GM23338 (cell line): ENCODE data around the gene SH3PXD2B. TPM values are rescaled to one million over a fixed set of nuclear protein-coding genes. Genes with fewer than 3 reads are reported as not detected.

ENCODE experiments used
- ATAC-seq: fragments of 200-7000 bp; cut with Tn5 transposase; 3 replicates; pipeline ENCODE4 v1.9.1; 2020
- DNase-seq: peaks from one replicate; pipeline ENCODE4 v3.0.0-alpha.2; 2015; ENCODE audit warnings: low spot score
- H2AFZ ChIP-seq: fragments of 200-600 bp; sonication (generic); 2 replicates; pipeline ENCODE4 v1.8.0; 2016; ENCODE audit warnings: antibody characterized with exemption, mild to moderate bottlenecking, moderate library complexity
- H3F3A ChIP-seq: fragments of 200-600 bp; sonication (generic); replicated peaks from 2 replicates; pipeline ENCODE4 v1.8.0; 2017; ENCODE audit warnings: antibody characterized with exemption, mixed run types, low read depth
- H3K27ac ChIP-seq: fragments of 200-600 bp; sonication (generic); 2 replicates; pipeline ENCODE4 v1.6.1; 2016; ENCODE audit warnings: low read depth
- H3K27me3 ChIP-seq: fragments of 200-600 bp; sonication (generic); 2 replicates; pipeline ENCODE4 v1.8.0; 2016; ENCODE audit warnings: mild to moderate bottlenecking, mixed run types, moderate library complexity; ENCODE audit not compliant: insufficient read depth
- H3K36me3 ChIP-seq: fragments of 200-600 bp; sonication (generic); 2 replicates; pipeline ENCODE4 v1.8.0; 2016; ENCODE audit warnings: mild to moderate bottlenecking; ENCODE audit not compliant: insufficient read depth
- H3K4me1 ChIP-seq: fragments of 200-600 bp; sonication (generic); 2 replicates; pipeline ENCODE4 v1.8.0; 2016; ENCODE audit warnings: mild to moderate bottlenecking, moderate library complexity; ENCODE audit not compliant: insufficient read depth
- H3K4me2 ChIP-seq: fragments of 200-600 bp; sonication (generic); 2 replicates; pipeline ENCODE4 v1.7.1; 2017; ENCODE audit warnings: mixed run types
- H3K4me3 ChIP-seq: fragments of 200-600 bp; sonication (generic); 2 replicates; pipeline ENCODE4 v1.6.1; 2016; ENCODE audit warnings: mixed run types
- H3K79me2 ChIP-seq: fragments of 200-600 bp; sonication (generic); replicated peaks from 2 replicates; pipeline ENCODE4 v1.8.0; 2017; ENCODE audit warnings: mild to moderate bottlenecking; ENCODE audit not compliant: insufficient read depth
- H3K9me2 ChIP-seq: fragments of 200-600 bp; sonication (generic); 2 replicates; pipeline ENCODE4 v1.8.0; 2017; ENCODE audit not compliant: insufficient read depth
- H4K20me1 ChIP-seq: fragments of 200-600 bp; sonication (generic); replicated peaks from 2 replicates; pipeline ENCODE4 v1.8.0; 2017; ENCODE audit warnings: mild to moderate bottlenecking; ENCODE audit not compliant: insufficient read depth
- H3K27ac Mint-ChIP-seq: 2 replicates; pipeline ENCODE4 v1.8.0; 2020; ENCODE audit warnings: inconsistent platforms, mild to moderate bottlenecking, moderate library complexity, mixed read lengths
- H3K27me3 Mint-ChIP-seq: 3 replicates; pipeline ENCODE4 v1.8.0; 2022; ENCODE audit warnings: low read depth, mild to moderate bottlenecking, moderate library complexity, mixed read lengths, inconsistent platforms; ENCODE audit not compliant: insufficient read depth, poor library complexity
- H3K36me3 Mint-ChIP-seq: 3 replicates; pipeline ENCODE4 v1.8.0; 2021; ENCODE audit warnings: low read depth, mild to moderate bottlenecking, inconsistent platforms, moderate library complexity, mixed read lengths
- H3K4me1 Mint-ChIP-seq: 3 replicates; pipeline ENCODE4 v1.8.0; 2020; ENCODE audit warnings: mild to moderate bottlenecking, inconsistent platforms, mixed read lengths
- H3K4me3 Mint-ChIP-seq: 3 replicates; pipeline ENCODE4 v1.8.0; 2021; ENCODE audit warnings: moderate library complexity, mild to moderate bottlenecking, inconsistent platforms, mixed read lengths
- H3K9me3 Mint-ChIP-seq: 3 replicates; pipeline ENCODE4 v1.8.0; 2020; ENCODE audit warnings: moderate library complexity, mild to moderate bottlenecking, inconsistent platforms, mixed read lengths
- CREB1 ChIP-seq: fragments of 250-450 bp; sonication (Bioruptor Pico); IDR thresholded peaks from 2 replicates; pipeline ENCODE4 v1.5.0; 2020; ENCODE audit warnings: low read depth, mild to moderate bottlenecking, moderate library complexity
- EZH2 ChIP-seq: fragments of 200-600 bp; sonication (generic); IDR thresholded peaks from one replicate; pipeline ENCODE4 v1.8.0; 2017; ENCODE audit warnings: antibody characterized with exemption, mild to moderate bottlenecking, low read depth; ENCODE audit not compliant: unreplicated experiment
- EZH2phosphoT487 ChIP-seq: fragments of 200-600 bp; sonication (generic); IDR thresholded peaks from one replicate; pipeline ENCODE4 v1.8.1; 2018; ENCODE audit warnings: antibody characterized with exemption; ENCODE audit not compliant: unreplicated experiment
- JUNB ChIP-seq: IDR thresholded peaks from one replicate; pipeline ENCODE4 v1.6.1; 2016; ENCODE audit warnings: antibody characterized with exemption; ENCODE audit not compliant: unreplicated experiment
- NANOG ChIP-seq: IDR thresholded peaks from 2 replicates; pipeline ENCODE4 v1.6.1; 2016; ENCODE audit warnings: antibody characterized with exemption, borderline replicate concordance
- POLR2AphosphoS5 ChIP-seq: IDR thresholded peaks from 2 replicates; pipeline ENCODE4 v1.6.1; 2016; ENCODE audit warnings: antibody characterized with exemption, low read depth
- STAT1 ChIP-seq: IDR thresholded peaks from one replicate; pipeline ENCODE4 v1.6.1; 2016; ENCODE audit warnings: antibody characterized with exemption; ENCODE audit not compliant: unreplicated experiment
- ZNF114 ChIP-seq: fragments of 250-450 bp; sonication (Bioruptor Pico); IDR thresholded peaks from 2 replicates; pipeline ENCODE4 v1.5.0; 2020; ENCODE audit warnings: mild to moderate bottlenecking, moderate library complexity
- ZNF331 ChIP-seq: fragments of 250-450 bp; sonication (Bioruptor Pico); IDR thresholded peaks from 2 replicates; pipeline ENCODE4 v1.5.0; 2020; ENCODE audit warnings: low read depth, mild to moderate bottlenecking, moderate library complexity
- polyA plus RNA-seq: library from polyadenylated mRNA; unstranded; fragments of >200 nt; fragmentation: Nextera tagmentation; extraction: Ambion mirVana; gene quantifications from 2 replicates; pipeline ENCODE4 v1.2.1, GENCODE V29; 2016
- total RNA-seq: library from RNA; depleted of rRNA; stranded (reverse); fragments of >200 nt; shearing (Covaris generic); gene quantifications from 2 replicates; pipeline ENCODE4 v1.2.3, GENCODE V29; 2014
- TF ChIP-seq, protein P1 (sequence below): fragments of 250-450 bp; sonication (Bioruptor Pico); IDR thresholded peaks from 2 replicates; pipeline ENCODE4 v1.5.0; 2020; ENCODE audit warnings: mild to moderate bottlenecking, moderate library complexity
- TF ChIP-seq, protein P2 (sequence below): IDR thresholded peaks from 2 replicates; pipeline ENCODE4 v1.6.1; 2016; ENCODE audit warnings: antibody characterized with exemption
- TF ChIP-seq, protein P3 (sequence below): IDR thresholded peaks from one replicate; pipeline ENCODE4 v1.6.1; 2018; ENCODE audit warnings: antibody characterized with exemption; ENCODE audit not compliant: unreplicated experiment

Gene SH3PXD2B
- total and polyA plus RNA-seq, 2 experiments from 2014 or later = 40.2 to 52.5 TPM

GRCh38 chr5:172380987-172381643 lies 73.2 kb downstream of the SH3PXD2B start (continued):
- TF ChIP-seq, protein P1, sequence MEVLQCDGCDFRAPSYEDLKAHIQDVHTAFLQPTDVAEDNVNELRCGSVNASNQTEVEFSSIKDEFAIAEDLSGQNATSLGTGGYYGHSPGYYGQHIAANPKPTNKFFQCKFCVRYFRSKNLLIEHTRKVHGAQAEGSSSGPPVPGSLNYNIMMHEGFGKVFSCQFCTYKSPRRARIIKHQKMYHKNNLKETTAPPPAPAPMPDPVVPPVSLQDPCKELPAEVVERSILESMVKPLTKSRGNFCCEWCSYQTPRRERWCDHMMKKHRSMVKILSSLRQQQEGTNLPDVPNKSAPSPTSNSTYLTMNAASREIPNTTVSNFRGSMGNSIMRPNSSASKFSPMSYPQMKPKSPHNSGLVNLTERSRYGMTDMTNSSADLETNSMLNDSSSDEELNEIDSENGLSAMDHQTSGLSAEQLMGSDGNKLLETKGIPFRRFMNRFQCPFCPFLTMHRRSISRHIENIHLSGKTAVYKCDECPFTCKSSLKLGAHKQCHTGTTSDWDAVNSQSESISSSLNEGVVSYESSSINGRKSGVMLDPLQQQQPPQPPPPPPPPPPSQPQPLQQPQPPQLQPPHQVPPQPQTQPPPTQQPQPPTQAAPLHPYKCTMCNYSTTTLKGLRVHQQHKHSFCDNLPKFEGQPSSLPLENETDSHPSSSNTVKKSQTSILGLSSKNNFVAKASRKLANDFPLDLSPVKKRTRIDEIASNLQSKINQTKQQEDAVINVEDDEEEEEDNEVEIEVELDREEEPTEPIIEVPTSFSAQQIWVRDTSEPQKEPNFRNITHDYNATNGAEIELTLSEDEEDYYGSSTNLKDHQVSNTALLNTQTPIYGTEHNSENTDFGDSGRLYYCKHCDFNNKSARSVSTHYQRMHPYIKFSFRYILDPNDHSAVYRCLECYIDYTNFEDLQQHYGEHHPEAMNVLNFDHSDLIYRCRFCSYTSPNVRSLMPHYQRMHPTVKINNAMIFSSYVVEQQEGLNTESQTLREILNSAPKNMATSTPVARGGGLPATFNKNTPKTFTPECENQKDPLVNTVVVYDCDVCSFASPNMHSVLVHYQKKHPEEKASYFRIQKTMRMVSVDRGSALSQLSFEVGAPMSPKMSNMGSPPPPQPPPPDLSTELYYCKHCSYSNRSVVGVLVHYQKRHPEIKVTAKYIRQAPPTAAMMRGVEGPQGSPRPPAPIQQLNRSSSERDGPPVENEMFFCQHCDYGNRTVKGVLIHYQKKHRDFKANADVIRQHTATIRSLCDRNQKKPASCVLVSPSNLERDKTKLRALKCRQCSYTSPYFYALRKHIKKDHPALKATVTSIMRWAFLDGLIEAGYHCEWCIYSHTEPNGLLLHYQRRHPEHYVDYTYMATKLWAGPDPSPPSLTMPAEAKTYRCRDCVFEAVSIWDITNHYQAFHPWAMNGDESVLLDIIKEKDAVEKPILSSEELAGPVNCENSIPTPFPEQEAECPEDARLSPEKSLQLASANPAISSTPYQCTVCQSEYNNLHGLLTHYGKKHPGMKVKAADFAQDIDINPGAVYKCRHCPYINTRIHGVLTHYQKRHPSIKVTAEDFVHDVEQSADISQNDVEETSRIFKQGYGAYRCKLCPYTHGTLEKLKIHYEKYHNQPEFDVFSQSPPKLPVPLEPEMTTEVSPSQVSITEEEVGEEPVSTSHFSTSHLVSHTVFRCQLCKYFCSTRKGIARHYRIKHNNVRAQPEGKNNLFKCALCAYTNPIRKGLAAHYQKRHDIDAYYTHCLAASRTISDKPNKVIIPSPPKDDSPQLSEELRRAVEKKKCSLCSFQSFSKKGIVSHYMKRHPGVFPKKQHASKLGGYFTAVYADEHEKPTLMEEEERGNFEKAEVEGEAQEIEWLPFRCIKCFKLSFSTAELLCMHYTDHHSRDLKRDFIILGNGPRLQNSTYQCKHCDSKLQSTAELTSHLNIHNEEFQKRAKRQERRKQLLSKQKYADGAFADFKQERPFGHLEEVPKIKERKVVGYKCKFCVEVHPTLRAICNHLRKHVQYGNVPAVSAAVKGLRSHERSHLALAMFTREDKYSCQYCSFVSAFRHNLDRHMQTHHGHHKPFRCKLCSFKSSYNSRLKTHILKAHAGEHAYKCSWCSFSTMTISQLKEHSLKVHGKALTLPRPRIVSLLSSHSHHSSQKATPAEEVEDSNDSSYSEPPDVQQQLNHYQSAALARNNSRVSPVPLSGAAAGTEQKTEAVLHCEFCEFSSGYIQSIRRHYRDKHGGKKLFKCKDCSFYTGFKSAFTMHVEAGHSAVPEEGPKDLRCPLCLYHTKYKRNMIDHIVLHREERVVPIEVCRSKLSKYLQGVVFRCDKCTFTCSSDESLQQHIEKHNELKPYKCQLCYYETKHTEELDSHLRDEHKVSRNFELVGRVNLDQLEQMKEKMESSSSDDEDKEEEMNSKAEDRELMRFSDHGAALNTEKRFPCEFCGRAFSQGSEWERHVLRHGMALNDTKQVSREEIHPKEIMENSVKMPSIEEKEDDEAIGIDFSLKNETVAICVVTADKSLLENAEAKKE (CRISPR knock-in tag) = no peak
- TF ChIP-seq NANOG (no peak), CREB1 (no peak)

- H3K4me2 ChIP-seq = no peak overlapping the region
- 0 out of 2 replicates have a peak overlapping the region, but pooled peaks have one; percentile 26 for H3K27ac ChIP-seq
- no peak overlapping the region for H3K4me3 ChIP-seq
- DNase-seq (no peak), ATAC-seq (no peak)
- Mint-ChIP-seq H3K4me1 (no peaks in the 10 kb centered on the region), H3K9me3 (no peaks in the 10 kb centered on the region), H3K27ac (no peak overlapping the region), H3K4me3 (no peak overlapping the region), H3K36me3 (peaks cover 50% of the 10 kb centered on the region), H3K27me3 (peaks cover 2% of the 10 kb centered on the region)
- no peak overlapping the region for H2AFZ ChIP-seq
- H3K4me1 ChIP-seq = no peaks in the 10 kb centered on the region
- no peaks in the 10 kb centered on the region for H3K79me2 ChIP-seq
- no peaks in the 10 kb centered on the region for H3F3A ChIP-seq
- no peaks in the 10 kb centered on the region for H3K27me3 ChIP-seq
- peaks cover 5% of the 10 kb centered on the region for H3K36me3 ChIP-seq
- H3K9me2 ChIP-seq = no peaks in the 10 kb centered on the region
- H4K20me1 ChIP-seq = no peaks in the 10 kb centered on the region; the same call in 1 of the 2 replicates
- TF ChIP-seq POLR2AphosphoS5 (no peak), EZH2phosphoT487 (no peak), NANOG (no peak), STAT1 (no peak), ZNF114 (CRISPR knock-in tag) (no peak), EZH2 (no peak), JUNB (no peak), ZNF331 (CRISPR knock-in tag) (no peak), CREB1 (no peak)
- TF ChIP-seq, protein P2, sequence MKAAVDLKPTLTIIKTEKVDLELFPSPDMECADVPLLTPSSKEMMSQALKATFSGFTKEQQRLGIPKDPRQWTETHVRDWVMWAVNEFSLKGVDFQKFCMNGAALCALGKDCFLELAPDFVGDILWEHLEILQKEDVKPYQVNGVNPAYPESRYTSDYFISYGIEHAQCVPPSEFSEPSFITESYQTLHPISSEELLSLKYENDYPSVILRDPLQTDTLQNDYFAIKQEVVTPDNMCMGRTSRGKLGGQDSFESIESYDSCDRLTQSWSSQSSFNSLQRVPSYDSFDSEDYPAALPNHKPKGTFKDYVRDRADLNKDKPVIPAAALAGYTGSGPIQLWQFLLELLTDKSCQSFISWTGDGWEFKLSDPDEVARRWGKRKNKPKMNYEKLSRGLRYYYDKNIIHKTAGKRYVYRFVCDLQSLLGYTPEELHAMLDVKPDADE = no peak
- TF ChIP-seq, protein P3, sequence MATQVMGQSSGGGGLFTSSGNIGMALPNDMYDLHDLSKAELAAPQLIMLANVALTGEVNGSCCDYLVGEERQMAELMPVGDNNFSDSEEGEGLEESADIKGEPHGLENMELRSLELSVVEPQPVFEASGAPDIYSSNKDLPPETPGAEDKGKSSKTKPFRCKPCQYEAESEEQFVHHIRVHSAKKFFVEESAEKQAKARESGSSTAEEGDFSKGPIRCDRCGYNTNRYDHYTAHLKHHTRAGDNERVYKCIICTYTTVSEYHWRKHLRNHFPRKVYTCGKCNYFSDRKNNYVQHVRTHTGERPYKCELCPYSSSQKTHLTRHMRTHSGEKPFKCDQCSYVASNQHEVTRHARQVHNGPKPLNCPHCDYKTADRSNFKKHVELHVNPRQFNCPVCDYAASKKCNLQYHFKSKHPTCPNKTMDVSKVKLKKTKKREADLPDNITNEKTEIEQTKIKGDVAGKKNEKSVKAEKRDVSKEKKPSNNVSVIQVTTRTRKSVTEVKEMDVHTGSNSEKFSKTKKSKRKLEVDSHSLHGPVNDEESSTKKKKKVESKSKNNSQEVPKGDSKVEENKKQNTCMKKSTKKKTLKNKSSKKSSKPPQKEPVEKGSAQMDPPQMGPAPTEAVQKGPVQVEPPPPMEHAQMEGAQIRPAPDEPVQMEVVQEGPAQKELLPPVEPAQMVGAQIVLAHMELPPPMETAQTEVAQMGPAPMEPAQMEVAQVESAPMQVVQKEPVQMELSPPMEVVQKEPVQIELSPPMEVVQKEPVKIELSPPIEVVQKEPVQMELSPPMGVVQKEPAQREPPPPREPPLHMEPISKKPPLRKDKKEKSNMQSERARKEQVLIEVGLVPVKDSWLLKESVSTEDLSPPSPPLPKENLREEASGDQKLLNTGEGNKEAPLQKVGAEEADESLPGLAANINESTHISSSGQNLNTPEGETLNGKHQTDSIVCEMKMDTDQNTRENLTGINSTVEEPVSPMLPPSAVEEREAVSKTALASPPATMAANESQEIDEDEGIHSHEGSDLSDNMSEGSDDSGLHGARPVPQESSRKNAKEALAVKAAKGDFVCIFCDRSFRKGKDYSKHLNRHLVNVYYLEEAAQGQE = no peak
These were observed 73.9 kb downstream of the SH3PXD2B start for GRCh38 chr5:172380301-172380986.
